Parathyroid adenoma (tissue), 2 donors: ENCODE measurements around the gene ANO10.

Experiments used
- H2AFZ ChIP-seq: fragments of 300-600 bp; sonication (generic); one replicate; pipeline ENCODE4 v1.7.0; 2017; ENCODE audit warnings: antibody characterized with exemption, mild to moderate bottlenecking
- H3K27ac ChIP-seq: fragments of 300-600 bp; sonication (generic); one replicate; pipeline ENCODE4 v1.7.0; 2017
- H3K27me3 ChIP-seq: fragments of 300-600 bp; sonication (generic); one replicate; pipeline ENCODE4 v1.7.0; 2017; ENCODE audit warnings: low read length; ENCODE audit not compliant: control insufficient read depth, insufficient read depth
- H3K36me3 ChIP-seq: fragments of 300-600 bp; sonication (generic); one replicate; pipeline ENCODE4 v1.7.0; 2017; ENCODE audit warnings: low read length; ENCODE audit not compliant: control insufficient read depth, insufficient read depth
- H3K4me1 ChIP-seq: fragments of 300-600 bp; sonication (generic); one replicate; pipeline ENCODE4 v1.7.0; 2017; ENCODE audit warnings: control low read depth
- H3K4me2 ChIP-seq: fragments of 300-600 bp; sonication (generic); one replicate; pipeline ENCODE4 v1.7.0; 2017; ENCODE audit warnings: low read length
- H3K4me3 ChIP-seq: fragments of 300-600 bp; sonication (generic); one replicate; pipeline ENCODE4 v1.7.0; 2017; ENCODE audit warnings: low read depth, low read length
- H3K79me2 ChIP-seq: fragments of 300-600 bp; sonication (generic); one replicate; pipeline ENCODE4 v1.7.0; 2017; ENCODE audit warnings: control low read depth
- H3K9ac ChIP-seq: fragments of 300-600 bp; sonication (generic); one replicate; pipeline ENCODE4 v1.7.0; 2017; ENCODE audit warnings: mild to moderate bottlenecking
- H3K9me3 ChIP-seq: fragments of 300-600 bp; sonication (generic); one replicate; pipeline ENCODE4 v1.7.0; 2017; ENCODE audit warnings: low read length; ENCODE audit not compliant: control insufficient read depth
- CTCF ChIP-seq: fragments of 300-600 bp; sonication (generic); IDR thresholded peaks from one replicate; pipeline ENCODE4 v1.7.0; 2017; ENCODE audit warnings: antibody characterized with exemption, mild to moderate bottlenecking
- donor health status: primary hyperparathyroidism.

The ANO10 gene

GRCh38 chr3:43451670-43452254 lies 170.0 kb downstream of the ANO10 start:
- H3K4me1 ChIP-seq, result peaks cover 9% of the 10 kb centered on the region
- no peaks in the 10 kb centered on the region for H3K36me3 ChIP-seq
- no peak overlapping the region for H3K9ac ChIP-seq
- no peak for TF ChIP-seq CTCF
- no peaks in the 10 kb centered on the region for H3K9me3 ChIP-seq
- no peak overlapping the region for H3K4me2 ChIP-seq
- no peak overlapping the region for H2AFZ ChIP-seq
- no peaks in the 10 kb centered on the region for H3K79me2 ChIP-seq
- no peaks in the 10 kb centered on the region for H3K27me3 ChIP-seq
- H3K4me3 ChIP-seq, result no peak overlapping the region
- H3K27ac ChIP-seq, result no peak overlapping the region

- no peak overlapping the region for H3K9ac ChIP-seq
Observed at GRCh38 chr3:43448098-43448497, 173.7 kb downstream of the ANO10 start.

GRCh38 chr3:43445820-43446219 lies 176.0 kb downstream of the ANO10 start:
- Histone ChIP-seq H3K36me3 (no peaks in the 10 kb centered on the region), H3K27ac (no peak overlapping the region), H3K27me3 (no peaks in the 10 kb centered on the region), H3K9ac (no peak overlapping the region), H3K4me1 (no peaks in the 10 kb centered on the region), H3K9me3 (no peaks in the 10 kb centered on the region), H2AFZ (no peak overlapping the region), H3K79me2 (no peaks in the 10 kb centered on the region), H3K4me2 (no peak overlapping the region), H3K4me3 (no peak overlapping the region)
- TF ChIP-seq CTCF, result no peak

More at GRCh38 chr3:43448098-43448497, 173.7 kb downstream of the ANO10 start:
- no peaks in the 10 kb centered on the region for H3K36me3 ChIP-seq
- no peaks in the 10 kb centered on the region for H3K27me3 ChIP-seq
- H3K27ac ChIP-seq, result no peak overlapping the region
- no peak overlapping the region for H2AFZ ChIP-seq
- TF ChIP-seq CTCF, result no peak
- no peaks in the 10 kb centered on the region for H3K9me3 ChIP-seq
- no peak overlapping the region for H3K4me3 ChIP-seq
- H3K4me1 ChIP-seq, result no peaks in the 10 kb centered on the region
- H3K4me2 ChIP-seq, result no peak overlapping the region
- no peaks in the 10 kb centered on the region for H3K79me2 ChIP-seq

- no peaks in the 10 kb centered on the region for H3K4me1 ChIP-seq
- H3K27me3 ChIP-seq, result no peaks in the 10 kb centered on the region
- H3K79me2 ChIP-seq, result peaks cover 5% of the 10 kb centered on the region
- H3K9ac ChIP-seq, result no peak overlapping the region
- H3K27ac ChIP-seq, result no peak overlapping the region
- H3K4me2 ChIP-seq, result no peak overlapping the region
- no peaks in the 10 kb centered on the region for H3K36me3 ChIP-seq
- no peak for TF ChIP-seq CTCF
- H2AFZ ChIP-seq, result no peak overlapping the region
- H3K4me3 ChIP-seq, result no peak overlapping the region
- no peaks in the 10 kb centered on the region for H3K9me3 ChIP-seq
Observed at GRCh38 chr3:43442872-43443395, 178.9 kb downstream of the ANO10 start.

- TF ChIP-seq CTCF, result no peak
- Histone ChIP-seq H3K79me2 (peaks cover 14% of the 10 kb centered on the region), H3K4me1 (no peaks in the 10 kb centered on the region), H3K36me3 (no peaks in the 10 kb centered on the region), H3K27me3 (no peaks in the 10 kb centered on the region), H3K9me3 (no peaks in the 10 kb centered on the region), H3K4me3 (no peak overlapping the region), H3K27ac (no peak overlapping the region), H2AFZ (no peak overlapping the region), H3K9ac (no peak overlapping the region), H3K4me2 (no peak overlapping the region)
Observed at GRCh38 chr3:43436507-43437140, 185.2 kb downstream of the ANO10 start.
